SJSA1 (cell line): ENCODE measurements around the gene TGFBR2. TPM values are rescaled to one million over a fixed set of nuclear protein-coding genes. Genes with fewer than 3 reads are reported as not detected.

ENCODE experiments used
- DNase-seq, 2 experiments: peaks; one replicate each; pipeline ENCODE4 v3.0.0-alpha.2; 2015 to 2020; ENCODE audit warnings: low spot score in 2 of 2, low read depth in 1 of 2
- H3K27ac ChIP-seq: fragments of 250-450 bp; sonication (Bioruptor Pico); 2 replicates; pipeline ENCODE4 v1.5.1; 2020; ENCODE audit warnings: mild to moderate bottlenecking, moderate library complexity
- H3K27me3 ChIP-seq: fragments of 250-450 bp; sonication (Bioruptor Pico); replicated peaks from 2 replicates; pipeline ENCODE4 v1.5.1; 2020; ENCODE audit warnings: mild to moderate bottlenecking, moderate library complexity
- H3K36me3 ChIP-seq: fragments of 250-450 bp; sonication (Bioruptor Pico); 2 replicates; pipeline ENCODE4 v1.5.1; 2020; ENCODE audit warnings: mild to moderate bottlenecking
- H3K4me1 ChIP-seq: fragments of 250-450 bp; sonication (Bioruptor Pico); replicated peaks from 2 replicates; pipeline ENCODE4 v1.6.1; 2021; ENCODE audit warnings: mild to moderate bottlenecking
- H3K4me3 ChIP-seq: fragments of 250-450 bp; sonication (Bioruptor Pico); 2 replicates; pipeline ENCODE4 v1.5.1; 2020; ENCODE audit warnings: mild to moderate bottlenecking
- H3K9me3 ChIP-seq: fragments of 250-450 bp; sonication (Bioruptor Pico); replicated peaks from 2 replicates; pipeline ENCODE4 v1.5.1; 2020; ENCODE audit warnings: mild to moderate bottlenecking
- total RNA-seq: library from RNA; depleted of rRNA; stranded (reverse); fragments of >200 nt; shearing (Covaris generic); gene quantifications from 2 replicates; pipeline ENCODE4 v1.2.3, GENCODE V29; 2014

Gene TGFBR2
- total RNA-seq, 1 experiment from 2014 or later, result 44.6 TPM

DNA sequence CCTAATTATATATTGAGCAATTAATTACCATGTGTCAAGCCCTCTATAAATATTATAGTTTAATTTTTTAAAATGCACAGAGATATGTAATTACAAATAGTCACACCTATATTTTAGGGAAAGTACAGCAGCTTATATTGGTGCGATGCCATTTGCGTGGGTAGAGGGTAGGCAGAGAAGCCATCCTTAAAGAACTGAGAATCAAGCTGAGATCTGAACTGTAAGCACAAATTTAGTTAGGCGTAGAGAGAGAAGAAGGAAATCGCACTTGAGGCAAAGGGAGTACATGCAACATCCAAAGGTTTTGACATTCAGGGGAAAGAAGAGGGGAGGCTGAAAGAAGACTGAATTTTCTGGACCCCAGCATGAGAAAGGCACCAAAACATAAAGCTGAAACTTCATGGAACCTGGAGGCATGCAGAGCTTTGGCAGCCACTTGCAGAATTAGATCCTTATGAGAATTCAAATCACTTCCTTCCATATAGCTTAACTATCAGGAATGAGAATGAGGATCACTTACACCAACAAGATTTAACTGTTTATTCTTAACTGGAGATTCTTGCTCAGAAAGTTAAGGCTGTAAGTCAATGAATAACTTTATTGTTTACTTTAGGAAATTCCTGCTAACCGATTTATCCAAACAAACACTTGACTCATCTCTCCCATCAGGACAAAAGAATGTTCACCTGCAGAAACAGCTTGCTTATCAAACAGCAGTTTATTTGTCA lies 114.3 kb downstream of the TGFBR2 start:
- Histone ChIP-seq H3K4me1 (peaks cover 21% of the 10 kb centered on the region), H3K9me3 (no peaks in the 10 kb centered on the region), H3K4me3 (no peak overlapping the region), H3K27ac (0 out of 2 replicates have a peak overlapping the region, but pooled peaks have one; percentile 53), H3K27me3 (no peaks in the 10 kb centered on the region), H3K36me3 (no peaks in the 10 kb centered on the region)
- peak in 1 of 2 experiments; percentile 80 for DNase-seq

DNA sequence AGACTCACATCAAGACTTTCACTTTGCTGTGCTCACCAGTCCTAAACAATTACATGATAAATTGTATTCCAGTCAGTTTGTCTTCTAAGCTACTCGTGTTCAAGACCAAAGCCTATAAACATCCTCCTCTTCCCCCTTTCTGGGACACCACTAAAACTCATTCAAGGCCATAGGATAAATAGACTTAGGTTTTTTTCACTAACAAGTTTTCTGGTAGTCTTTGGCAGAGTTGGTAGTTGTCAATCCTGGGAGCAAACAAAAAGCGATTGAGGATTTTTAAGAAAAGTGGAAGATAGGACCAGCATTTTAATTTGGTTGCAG lies 114.9 kb downstream of the TGFBR2 start:
- no peak for DNase-seq
- Histone ChIP-seq H3K4me3 (no peak overlapping the region), H3K36me3 (no peaks in the 10 kb centered on the region), H3K27ac (peak overlapping the region; percentile 53), H3K4me1 (peaks cover 21% of the 10 kb centered on the region), H3K9me3 (no peaks in the 10 kb centered on the region), H3K27me3 (no peaks in the 10 kb centered on the region)

DNA sequence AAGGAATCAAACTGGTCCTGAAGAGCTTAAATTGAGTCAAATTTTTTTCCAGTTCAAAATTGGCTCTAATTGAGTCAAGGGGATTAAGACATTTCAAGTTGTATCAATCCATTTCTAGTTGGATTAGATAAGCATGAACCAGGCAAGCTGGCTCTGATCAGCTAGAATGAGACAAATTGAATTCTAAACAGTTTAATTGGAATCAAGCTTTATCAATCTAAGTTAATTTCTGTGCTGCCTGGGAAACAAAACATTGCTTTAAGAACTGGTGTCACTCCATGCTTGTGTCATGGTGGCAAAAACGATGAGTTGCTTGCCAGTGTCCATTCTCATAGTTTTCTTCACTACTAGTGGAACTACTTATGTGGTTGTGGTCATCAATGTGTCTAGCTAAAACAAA lies 116.8 kb downstream of the TGFBR2 start:
- Histone ChIP-seq H3K4me3 (no peak overlapping the region), H3K36me3 (no peaks in the 10 kb centered on the region), H3K4me1 (peaks cover 21% of the 10 kb centered on the region), H3K27me3 (no peaks in the 10 kb centered on the region), H3K27ac (no peak overlapping the region), H3K9me3 (no peaks in the 10 kb centered on the region)
- no peak for DNase-seq

DNA sequence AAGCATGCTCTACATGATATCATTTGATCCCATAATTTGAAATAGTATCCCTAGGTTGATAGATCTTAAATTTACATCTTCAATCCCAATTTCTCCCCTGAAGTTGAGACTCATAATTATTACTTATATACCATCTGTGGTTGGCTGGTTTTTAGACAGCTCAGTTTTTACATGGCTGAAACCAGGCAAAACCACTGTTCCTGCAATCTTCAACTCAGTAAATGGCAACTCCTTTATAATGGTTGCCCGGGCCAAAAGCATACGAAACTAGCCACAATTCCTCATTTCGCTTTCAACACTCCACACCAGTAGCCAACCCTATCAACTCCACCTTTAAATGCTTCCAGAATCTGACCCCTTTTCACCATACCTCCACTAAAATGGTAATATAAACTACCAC lies 118.5 kb downstream of the TGFBR2 start:
- Histone ChIP-seq H3K4me3 (no peak overlapping the region), H3K4me1 (peaks cover 21% of the 10 kb centered on the region), H3K27ac (no peak overlapping the region), H3K36me3 (no peaks in the 10 kb centered on the region), H3K27me3 (no peaks in the 10 kb centered on the region), H3K9me3 (no peaks in the 10 kb centered on the region)
- DNase-seq, result no peak

DNA sequence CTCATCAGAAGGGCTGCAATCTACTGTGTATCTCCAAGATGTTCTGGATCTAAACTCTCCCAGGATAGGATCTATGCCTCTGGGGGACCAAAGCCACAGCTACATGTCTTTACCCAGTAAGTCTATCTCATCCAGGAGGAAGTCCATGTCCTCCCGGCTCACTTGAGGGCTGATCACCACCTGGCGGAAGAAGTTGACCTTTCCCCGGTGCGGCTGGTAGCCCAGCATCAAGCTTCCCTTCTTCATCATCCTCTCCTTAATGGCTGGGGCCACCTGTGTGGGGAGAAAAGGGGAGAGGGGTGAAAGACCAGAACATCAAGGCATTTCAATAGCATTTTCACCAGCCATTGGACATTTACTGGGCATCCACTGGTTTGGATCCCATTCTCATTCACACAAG lies 121.7 kb downstream of the TGFBR2 start:
- Histone ChIP-seq H3K36me3 (no peaks in the 10 kb centered on the region), H3K27me3 (no peaks in the 10 kb centered on the region), H3K4me1 (no peaks in the 10 kb centered on the region), H3K4me3 (no peak overlapping the region), H3K27ac (no peak overlapping the region), H3K9me3 (no peaks in the 10 kb centered on the region)
- no peak for DNase-seq

DNA sequence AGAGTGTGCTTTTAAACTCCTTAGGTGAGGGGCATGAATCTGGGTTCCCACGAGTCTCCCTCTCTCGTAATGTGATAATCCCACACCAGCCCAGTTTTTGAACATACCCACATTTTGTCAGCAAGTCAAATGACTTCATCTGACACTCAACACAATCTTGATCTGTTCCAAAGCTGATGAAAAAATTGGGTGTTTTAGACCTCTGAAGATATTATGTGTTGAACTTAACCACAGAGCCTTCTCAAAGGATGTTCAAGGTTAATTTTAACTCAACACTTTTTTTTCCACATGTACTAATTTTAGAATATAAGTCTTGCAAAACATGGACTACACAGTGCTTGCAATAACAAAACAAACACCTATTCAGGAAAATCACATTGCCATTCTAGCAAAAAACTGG lies 123.1 kb downstream of the TGFBR2 start:
- Histone ChIP-seq H3K4me3 (no peak overlapping the region), H3K36me3 (no peaks in the 10 kb centered on the region), H3K27ac (no peak overlapping the region), H3K27me3 (no peaks in the 10 kb centered on the region), H3K4me1 (no peaks in the 10 kb centered on the region), H3K9me3 (no peaks in the 10 kb centered on the region)
- DNase-seq, result no peak

DNA sequence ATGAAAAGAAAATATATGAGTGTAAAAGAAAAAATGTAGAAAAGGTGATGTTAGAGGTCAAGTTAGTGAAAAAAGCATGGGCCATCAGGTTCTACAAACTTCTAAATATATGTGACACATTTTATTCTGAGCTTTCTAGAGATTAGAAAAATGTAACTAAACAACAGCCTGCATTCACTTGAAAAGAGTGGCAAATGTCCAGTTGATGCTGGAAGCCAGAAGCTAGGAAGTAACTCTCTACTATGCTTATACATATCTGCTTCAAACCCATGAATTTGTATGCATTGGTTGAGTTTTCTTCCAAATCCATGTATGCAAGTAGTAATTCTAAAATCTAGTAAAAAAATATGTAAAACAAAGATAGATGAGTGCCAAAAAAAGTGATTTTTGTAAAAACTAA lies 123.5 kb downstream of the TGFBR2 start:
- no peaks in the 10 kb centered on the region for H3K4me1 ChIP-seq

DNA sequence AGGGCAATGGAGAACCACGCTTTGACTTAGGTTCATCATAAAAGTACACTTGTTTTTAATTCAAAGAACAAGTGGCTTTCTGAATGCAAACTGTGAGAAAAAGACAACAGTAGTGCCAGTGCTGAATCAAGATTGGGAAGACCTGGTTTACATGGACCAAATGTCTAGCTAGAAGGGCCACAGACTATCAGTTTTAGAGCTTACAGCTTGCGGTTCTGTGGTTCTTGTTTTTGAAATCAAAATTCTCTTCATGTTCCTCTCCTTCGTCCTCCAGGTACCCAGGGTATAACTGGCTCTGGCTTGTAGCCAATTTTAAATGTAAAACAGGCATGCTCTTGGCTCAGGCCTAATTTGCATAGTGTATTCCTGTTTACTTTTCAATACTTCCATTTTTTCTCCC lies 124.6 kb downstream of the TGFBR2 start:
- H3K36me3 ChIP-seq, result no peaks in the 10 kb centered on the region
- no peak overlapping the region for H3K27ac ChIP-seq
- no peaks in the 10 kb centered on the region for H3K27me3 ChIP-seq
- H3K4me3 ChIP-seq, result no peak overlapping the region
- no peak for DNase-seq
- no peaks in the 10 kb centered on the region for H3K9me3 ChIP-seq
- no peaks in the 10 kb centered on the region for H3K4me1 ChIP-seq

More for the DNA sequence above, 123.5 kb downstream of the TGFBR2 start:
- H3K27me3 ChIP-seq, result no peaks in the 10 kb centered on the region
- H3K4me3 ChIP-seq, result no peak overlapping the region
- H3K36me3 ChIP-seq, result no peaks in the 10 kb centered on the region
- no peak for DNase-seq
- no peak overlapping the region for H3K27ac ChIP-seq
- H3K9me3 ChIP-seq, result no peaks in the 10 kb centered on the region

DNA sequence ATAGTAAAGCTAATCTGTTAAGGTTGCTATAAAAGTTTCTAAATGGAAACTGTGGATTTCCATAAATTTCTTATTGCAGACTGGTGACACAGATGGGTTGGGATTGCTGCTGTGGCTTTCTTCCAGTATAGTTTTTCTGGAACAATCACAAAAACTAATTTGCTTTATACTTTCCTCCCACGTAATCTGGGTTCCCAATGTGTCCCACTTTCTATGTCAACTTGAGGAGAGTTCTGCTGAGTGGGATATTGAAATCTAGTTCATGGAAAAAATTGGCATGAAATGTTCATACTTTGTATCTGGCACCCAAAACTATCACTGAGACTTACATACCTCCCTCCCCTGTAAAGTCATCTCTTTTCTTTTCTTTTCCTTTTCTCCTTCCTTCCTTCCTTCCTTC lies 126.8 kb downstream of the TGFBR2 start:
- DNase-seq, result no peak
- Histone ChIP-seq H3K36me3 (no peaks in the 10 kb centered on the region), H3K27ac (no peak overlapping the region), H3K27me3 (no peaks in the 10 kb centered on the region), H3K4me1 (no peaks in the 10 kb centered on the region), H3K9me3 (no peaks in the 10 kb centered on the region), H3K4me3 (no peak overlapping the region)

DNA sequence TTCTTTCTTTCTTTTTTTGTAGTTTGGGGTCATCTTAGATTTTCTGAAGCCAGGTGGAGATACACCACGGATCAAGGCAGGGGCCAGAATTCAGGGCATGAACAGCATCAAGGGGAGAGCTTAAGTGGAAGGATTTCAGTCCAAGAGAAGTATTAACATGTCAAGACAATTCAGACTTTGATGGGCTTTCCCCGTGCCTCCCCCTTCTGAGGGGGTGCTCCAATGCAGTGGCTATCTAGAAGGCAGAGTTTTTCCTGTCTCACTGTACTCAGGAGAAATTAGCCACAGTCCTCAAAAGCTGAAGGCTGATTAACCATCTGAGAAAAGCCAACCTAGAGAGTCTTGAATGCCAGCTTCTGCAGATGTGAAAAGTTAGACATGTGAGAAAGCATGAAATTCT lies 127.3 kb downstream of the TGFBR2 start:
- Histone ChIP-seq H3K4me3 (no peak overlapping the region), H3K4me1 (no peaks in the 10 kb centered on the region), H3K36me3 (no peaks in the 10 kb centered on the region), H3K27ac (no peak overlapping the region), H3K9me3 (no peaks in the 10 kb centered on the region), H3K27me3 (no peaks in the 10 kb centered on the region)
- no peak for DNase-seq

DNA sequence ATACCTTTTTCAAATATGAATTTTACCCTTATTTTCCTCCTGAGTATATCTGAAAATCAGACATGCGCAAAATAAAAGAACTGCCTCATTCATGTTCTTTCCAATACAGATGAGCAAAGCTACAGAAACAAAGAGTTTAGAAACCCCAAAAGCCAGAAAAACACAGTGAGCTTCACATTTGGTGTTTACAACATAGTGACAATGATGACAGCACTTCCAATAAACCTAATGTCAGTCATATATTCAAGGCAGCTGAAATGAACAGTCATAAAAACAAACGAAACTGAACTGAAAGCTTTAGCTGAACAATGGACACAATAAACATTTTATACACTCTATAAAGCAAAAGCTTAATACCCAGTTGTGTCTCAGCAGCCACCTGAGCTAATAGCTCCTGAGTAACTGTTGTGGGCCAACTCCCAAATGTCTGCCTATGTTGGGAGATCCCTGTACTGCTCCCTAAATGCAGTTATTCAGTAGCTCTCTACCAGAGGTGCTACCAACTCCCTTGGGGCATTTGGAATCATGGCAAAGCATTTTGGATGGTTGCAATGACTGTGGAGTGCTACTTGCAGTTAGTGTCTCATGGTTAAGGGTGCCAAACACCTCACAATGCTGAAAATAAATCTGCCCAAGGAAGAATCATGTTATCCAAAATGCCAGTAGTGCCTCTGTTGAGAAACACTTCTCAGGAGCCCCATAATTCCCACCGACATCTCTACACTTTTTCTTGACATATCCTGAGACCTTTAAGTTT lies 131.5 kb downstream of the TGFBR2 start:
- Histone ChIP-seq H3K36me3 (no peaks in the 10 kb centered on the region), H3K4me1 (no peaks in the 10 kb centered on the region), H3K27me3 (no peaks in the 10 kb centered on the region), H3K4me3 (no peak overlapping the region), H3K9me3 (no peaks in the 10 kb centered on the region), H3K27ac (no peak overlapping the region)
- DNase-seq, result no peak

DNA sequence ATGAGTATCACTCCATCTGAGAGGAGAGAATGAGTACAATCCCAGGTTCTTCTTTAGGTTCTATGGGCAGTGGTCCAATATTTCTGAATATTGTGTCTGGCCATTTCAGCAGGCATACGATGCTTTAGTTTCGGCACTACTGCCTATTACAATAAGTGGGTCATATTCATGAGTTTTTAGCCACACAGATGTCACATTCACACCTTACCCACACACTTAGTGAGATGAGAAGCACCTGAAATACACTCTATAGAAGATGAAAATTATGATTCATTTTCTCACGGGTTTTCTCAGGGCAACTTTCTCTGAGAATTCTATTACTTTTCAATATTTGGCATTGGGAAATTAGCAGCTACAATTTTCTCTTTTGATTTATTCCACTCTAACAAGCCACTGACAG lies 132.2 kb downstream of the TGFBR2 start:
- Histone ChIP-seq H3K27me3 (no peaks in the 10 kb centered on the region), H3K27ac (no peak overlapping the region), H3K36me3 (no peaks in the 10 kb centered on the region), H3K4me3 (no peak overlapping the region), H3K9me3 (no peaks in the 10 kb centered on the region), H3K4me1 (no peaks in the 10 kb centered on the region)
- no peak for DNase-seq

DNA sequence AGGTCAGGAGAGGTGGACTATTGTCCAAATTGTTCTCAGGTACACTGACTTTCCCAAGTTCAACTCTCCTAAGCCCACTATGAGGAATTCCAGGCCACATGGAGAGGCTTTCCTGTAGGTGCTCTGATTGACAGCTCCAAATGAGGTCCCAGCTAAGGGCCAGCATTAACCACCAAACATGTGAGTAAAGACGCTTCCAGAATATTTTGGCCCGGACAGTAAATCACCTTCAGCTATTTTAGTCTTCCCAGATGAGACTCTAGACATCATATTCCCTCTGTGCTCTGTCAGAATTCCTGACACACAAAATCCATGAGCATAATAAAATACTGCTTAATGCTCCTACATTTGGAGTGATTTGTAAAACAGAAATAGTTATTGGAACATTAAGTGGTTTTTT lies 135.5 kb downstream of the TGFBR2 start:
- Histone ChIP-seq H3K27me3 (no peaks in the 10 kb centered on the region), H3K9me3 (no peaks in the 10 kb centered on the region), H3K27ac (no peak overlapping the region), H3K36me3 (no peaks in the 10 kb centered on the region), H3K4me1 (peaks cover 1% of the 10 kb centered on the region; the same call in 1 of the 2 replicates), H3K4me3 (no peak overlapping the region)
- DNase-seq, result no peak

DNA sequence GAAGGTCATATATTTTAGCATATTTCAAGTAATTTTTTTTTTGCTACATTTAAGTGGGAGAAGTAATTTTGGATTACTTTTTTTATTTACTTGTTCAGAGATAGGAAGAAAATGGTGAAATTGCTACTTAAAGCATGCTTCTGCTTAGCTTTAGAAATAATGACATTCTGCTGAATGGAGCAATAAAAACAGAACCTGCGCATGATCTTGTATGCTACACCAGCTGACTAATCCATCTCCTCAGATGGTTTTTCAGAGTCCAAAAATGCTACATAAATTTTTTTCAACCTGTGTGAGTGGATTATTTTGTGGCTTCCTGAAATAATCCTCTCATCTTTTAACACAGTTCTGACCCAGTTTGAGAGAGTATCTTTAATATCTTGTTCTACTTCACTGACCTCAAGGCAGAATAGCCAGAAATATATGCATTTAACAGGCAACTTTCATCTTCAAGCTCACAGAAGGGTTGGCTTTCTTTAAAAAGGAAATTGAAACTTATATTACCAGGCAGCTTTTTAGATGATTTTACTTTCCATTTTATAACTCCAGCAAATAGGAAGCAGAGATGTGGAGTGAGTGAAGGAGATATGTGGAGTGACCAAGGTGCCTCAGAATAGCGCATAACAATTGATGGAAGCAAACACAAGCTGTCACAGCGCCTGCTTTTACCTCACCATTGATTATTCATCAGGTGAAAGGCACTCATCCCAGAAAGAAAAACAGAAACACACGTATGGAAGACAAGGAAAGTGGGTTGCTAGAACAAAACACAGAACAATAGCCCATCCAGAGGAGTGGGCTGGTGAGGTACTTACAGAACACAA lies 136.6 kb downstream of the TGFBR2 start:
- H3K27me3 ChIP-seq, result no peaks in the 10 kb centered on the region
- no peaks in the 10 kb centered on the region for H3K9me3 ChIP-seq
- H3K36me3 ChIP-seq, result no peaks in the 10 kb centered on the region
- H3K4me1 ChIP-seq, result peaks cover 12% of the 10 kb centered on the region
- no peak for DNase-seq
- no peak overlapping the region for H3K27ac ChIP-seq
- no peak overlapping the region for H3K4me3 ChIP-seq
